ENCODE measurements around the gene JDP2. TPM values are rescaled to one million over a fixed set of nuclear protein-coding genes. Genes with fewer than 3 reads are reported as not detected.

The JDP2 gene
- total and polyA plus RNA-seq, 2 of the 4 experiments (the other 2 are of a cell fraction), result 35.7 to 38.4 TPM

DNA sequence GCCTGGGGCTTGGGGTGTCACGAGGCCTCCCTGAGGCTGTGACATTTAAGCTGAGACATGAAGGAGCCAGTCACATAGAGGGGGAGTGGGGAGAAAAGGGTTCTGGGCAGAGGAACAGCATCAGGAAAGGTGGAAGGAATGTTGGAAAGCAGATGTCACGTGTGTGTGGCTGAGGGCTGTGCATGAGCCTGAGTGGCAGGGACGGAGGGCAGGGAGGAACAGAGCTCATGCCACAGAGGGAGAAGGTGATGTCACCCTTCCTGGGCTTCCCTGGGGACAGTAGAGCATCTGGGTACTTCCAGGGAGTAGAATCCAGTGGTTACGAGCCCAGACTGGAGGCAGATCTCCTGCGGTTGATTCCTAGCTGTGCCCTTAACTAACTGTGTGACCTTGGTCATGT, 32.0 kb upstream of the JDP2 start:
- Histone ChIP-seq H2AK9ac (replicated peaks; ENCODE audit: low read depth, low read length, poor library complexity) (no peak overlapping the region), H4K20me1 (ENCODE audit: insufficient read depth, low read length) (no peaks in the 10 kb centered on the region), H3K27me3 (ENCODE audit: control insufficient read depth, insufficient read depth, low read length) (peaks cover 59% of the 10 kb centered on the region), H2AK5ac (ENCODE audit: low read depth, low read length) (no peak overlapping the region), H2BK15ac (ENCODE audit: low read depth, low read length) (no peak overlapping the region), H4K8ac (ENCODE audit: low read depth in 2 of 2, low read length in 2 of 2) (no peak overlapping the region), H2BK20ac (ENCODE audit: low read depth, low read length) (no peak overlapping the region), H3K79me1 (ENCODE audit: low read depth in 1 of 2, low read length in 2 of 2) (no peaks in the 10 kb centered on the region), H3K18ac (ENCODE audit: low read depth, low read length) (no peak overlapping the region), H4K5ac (ENCODE audit: low read depth, low read length) (no peak overlapping the region), H3K23ac (ENCODE audit: low read depth, low read length) (no peak overlapping the region), H2BK5ac (ENCODE audit: low read depth, low read length, poor library complexity, severe bottlenecking) (no peak overlapping the region), H2AFZ (replicated peaks; ENCODE audit: low read length, poor library complexity) (no peak overlapping the region), H3K9ac (ENCODE audit: low read depth, low read length) (no peak overlapping the region), H3K36me3 (ENCODE audit: control insufficient read depth, insufficient read depth, low read length) (no peaks in the 10 kb centered on the region), H3K4me2 (ENCODE audit: low read depth, low read length) (no peak overlapping the region), H3K4me1 (ENCODE audit: control insufficient read depth, insufficient read depth, low read length) (peaks cover 2% of the 10 kb centered on the region; the same call in 1 of the 2 replicates), H3K9me3 (ENCODE audit: control insufficient read depth, insufficient read depth, low read length) (peaks cover 7% of the 10 kb centered on the region), H3K27ac (ENCODE audit: insufficient read depth, low read length) (no peak overlapping the region), H3K56ac (ENCODE audit: extremely low read depth, insufficient read depth, low read length) (no peak overlapping the region), H3K9me1 (ENCODE audit: insufficient read depth, low read length) (no peaks in the 10 kb centered on the region), H4K91ac (ENCODE audit: insufficient read depth, low read depth, low read length) (no peak overlapping the region), H2BK120ac (ENCODE audit: low read depth, low read length) (no peak overlapping the region), H3K14ac (replicated peaks; ENCODE audit: low read depth, low read length) (no peak overlapping the region), H3K4ac (ENCODE audit: low read depth, low read length) (no peak overlapping the region), H3K4me3 (ENCODE audit: insufficient read depth, low read depth, low read length) (no peak overlapping the region)
- BruUV-seq (replicated peaks), result no TSS peak
- CTCF ChIA-PET, result interaction anchor here (1.1 kb wide), 1 partner anchor 25 kb away, joined by 3 read pairs; no protein-coding TSS in a partner anchor
- ATAC-seq (ENCODE audit: low read depth) (no peak), DNase-seq (no peak)
- 35% methylated on average over 2 of the region's 5 CpGs; no CpG with 5 or more reads in 1 of the 2 experiments for WGBS, 2 experiments (ENCODE audit: extremely low coverage in 2 of 2, insufficient read length in 1 of 2)
- dilution Hi-C loops (cut with HindIII; ENCODE audit: low sequenced_read_pairs, unreplicated experiment) (no loop called here), in situ Hi-C loops (cut with MboI; ENCODE audit: low sequenced_read_pairs) (no loop called here), intact Hi-C loops (cut with micrococcal nuclease) (no loop called here)
- POLR2A ChIA-PET (ENCODE audit: unreplicated experiment), result no interaction called here
- TF ChIP-seq, protein P1, sequence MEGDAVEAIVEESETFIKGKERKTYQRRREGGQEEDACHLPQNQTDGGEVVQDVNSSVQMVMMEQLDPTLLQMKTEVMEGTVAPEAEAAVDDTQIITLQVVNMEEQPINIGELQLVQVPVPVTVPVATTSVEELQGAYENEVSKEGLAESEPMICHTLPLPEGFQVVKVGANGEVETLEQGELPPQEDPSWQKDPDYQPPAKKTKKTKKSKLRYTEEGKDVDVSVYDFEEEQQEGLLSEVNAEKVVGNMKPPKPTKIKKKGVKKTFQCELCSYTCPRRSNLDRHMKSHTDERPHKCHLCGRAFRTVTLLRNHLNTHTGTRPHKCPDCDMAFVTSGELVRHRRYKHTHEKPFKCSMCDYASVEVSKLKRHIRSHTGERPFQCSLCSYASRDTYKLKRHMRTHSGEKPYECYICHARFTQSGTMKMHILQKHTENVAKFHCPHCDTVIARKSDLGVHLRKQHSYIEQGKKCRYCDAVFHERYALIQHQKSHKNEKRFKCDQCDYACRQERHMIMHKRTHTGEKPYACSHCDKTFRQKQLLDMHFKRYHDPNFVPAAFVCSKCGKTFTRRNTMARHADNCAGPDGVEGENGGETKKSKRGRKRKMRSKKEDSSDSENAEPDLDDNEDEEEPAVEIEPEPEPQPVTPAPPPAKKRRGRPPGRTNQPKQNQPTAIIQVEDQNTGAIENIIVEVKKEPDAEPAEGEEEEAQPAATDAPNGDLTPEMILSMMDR (conservative IDR thresholded peaks at IDR 0.05; ENCODE audit: low read depth, low read length), result no peak
- no peak for TF ChIP-seq CEBPB (IDR thresholded peaks at IDR 0.05; ENCODE audit: low read depth, low read length)
- TF ChIP-seq RFX5 (IDR thresholded peaks at IDR 0.05; ENCODE audit: low read depth, low read length), result no peak
- TF ChIP-seq FOS (IDR thresholded peaks at IDR 0.05; ENCODE audit: low read depth, low read length), result no peak
- no peak for TF ChIP-seq CHD1 (IDR thresholded peaks at IDR 0.05; ENCODE audit: low read depth, low read length)
- no peak for TF ChIP-seq MAZ (IDR thresholded peaks at IDR 0.05; ENCODE audit: borderline replicate concordance, low read depth, low read length)
- TF ChIP-seq SMC3 (IDR thresholded peaks at IDR 0.05; ENCODE audit: low read depth, low read length), result no peak
- TF ChIP-seq NFE2L2 (IDR thresholded peaks at IDR 0.05; ENCODE audit: low read depth, low read length), result no peak
- TF ChIP-seq MAFK (IDR thresholded peaks at IDR 0.05; ENCODE audit: low read depth, low read length), result no peak
- TF ChIP-seq, protein P2, sequence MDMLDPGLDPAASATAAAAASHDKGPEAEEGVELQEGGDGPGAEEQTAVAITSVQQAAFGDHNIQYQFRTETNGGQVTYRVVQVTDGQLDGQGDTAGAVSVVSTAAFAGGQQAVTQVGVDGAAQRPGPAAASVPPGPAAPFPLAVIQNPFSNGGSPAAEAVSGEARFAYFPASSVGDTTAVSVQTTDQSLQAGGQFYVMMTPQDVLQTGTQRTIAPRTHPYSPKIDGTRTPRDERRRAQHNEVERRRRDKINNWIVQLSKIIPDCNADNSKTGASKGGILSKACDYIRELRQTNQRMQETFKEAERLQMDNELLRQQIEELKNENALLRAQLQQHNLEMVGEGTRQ (IDR thresholded peaks at IDR 0.05; ENCODE audit: low read depth, low read length), result no peak
- no peak for TF ChIP-seq BHLHE40 (IDR thresholded peaks at IDR 0.05; ENCODE audit: low read depth, low read length)
- no peak for TF ChIP-seq MXI1 (IDR thresholded peaks at IDR 0.05; ENCODE audit: borderline replicate concordance, low read depth, low read length)
- no peak for TF ChIP-seq RAD21 (IDR thresholded peaks at IDR 0.05; ENCODE audit: low read length)
- no peak for TF ChIP-seq RCOR1 (IDR thresholded peaks at IDR 0.05; ENCODE audit: insufficient replicate concordance, low read length)
